Measurements from ENCODE around the gene OR4C12. TPM values are rescaled to one million over a fixed set of nuclear protein-coding genes. Genes with fewer than 3 reads are reported as not detected.
"Not testable (repeated sequence)": the region's sequence is repeated elsewhere in the genome, so short reads cannot be mapped to it uniquely, and the experiment has no call there.

The OR4C12 gene
- total RNA-seq (ENCODE audit: low replicate concordance): not detected in 2 replicates

GRCh38 chr11:49982435-49982834 lies at the start of gene OR4C12:
Gene OR4C12, minus strand, starts transcription at chr11:49982535. Its CDS starts 34 bp downstream, at chr11:49982501.
- not testable (repeated sequence) for H3K36me3 Mint-ChIP-seq; H3K4me1 ChIP-seq; H3K4me3 ChIP-seq; DNase-seq (ENCODE audit: low spot score); H4K20me1 ChIP-seq (ENCODE audit: low read depth); H3K27me3 Mint-ChIP-seq (ENCODE audit: insufficient read depth, low read depth); H3K9ac ChIP-seq; H3K4me2 ChIP-seq; H3F3A ChIP-seq (ENCODE audit: low read depth); H3K79me2 ChIP-seq (ENCODE audit: low read depth); H3K36me3 ChIP-seq; H3K4me1 Mint-ChIP-seq; H3K27ac ChIP-seq; H3K27ac Mint-ChIP-seq; H3K27me3 ChIP-seq; H2AFZ ChIP-seq (replicated peaks); H3K4me3 Mint-ChIP-seq
- H3K9me3 ChIP-seq (ENCODE audit: low read depth): peaks cover 37% of the 10 kb centered on the region
- peaks cover 27% of the 10 kb centered on the region for H3K9me3 Mint-ChIP-seq

- H3K27me3 Mint-ChIP-seq (ENCODE audit: insufficient read depth, low read depth): peaks cover 2% of the 10 kb centered on the region
- H3K27ac Mint-ChIP-seq: no peak overlapping the region
- peaks cover 33% of the 10 kb centered on the region for H3K9me3 ChIP-seq (ENCODE audit: low read depth)
Observed at GRCh38 chr11:50030193-50030592, 47.9 kb upstream of the OR4C12 start.

GRCh38 chr11:49995565-49995964 lies 13.2 kb upstream of the OR4C12 start:
- no peak overlapping the region for H3K4me2 ChIP-seq
- no peaks in the 10 kb centered on the region for H3F3A ChIP-seq (ENCODE audit: low read depth)
- no peak overlapping the region for H3K4me3 ChIP-seq
- no peaks in the 10 kb centered on the region for H3K36me3 Mint-ChIP-seq
- no peaks in the 10 kb centered on the region for H3K27me3 ChIP-seq
- no peaks in the 10 kb centered on the region for H3K27me3 Mint-ChIP-seq (ENCODE audit: insufficient read depth, low read depth)
- no peak overlapping the region for H2AFZ ChIP-seq (replicated peaks)
- H3K4me3 Mint-ChIP-seq: no peak overlapping the region
- H3K9me3 Mint-ChIP-seq: peaks cover 12% of the 10 kb centered on the region
- H3K9me3 ChIP-seq (ENCODE audit: low read depth): peaks cover 40% of the 10 kb centered on the region
- no peaks in the 10 kb centered on the region for H3K36me3 ChIP-seq
- H3K27ac ChIP-seq: no peak overlapping the region
- H3K79me2 ChIP-seq (ENCODE audit: low read depth): no peaks in the 10 kb centered on the region
- no peaks in the 10 kb centered on the region for H3K4me1 ChIP-seq
- H3K9ac ChIP-seq: no peak overlapping the region
- no peaks in the 10 kb centered on the region for H3K4me1 Mint-ChIP-seq
- no peak overlapping the region for H3K27ac Mint-ChIP-seq
- DNase-seq (ENCODE audit: low spot score): peak; percentile 45
- peak; percentile 43 for TF ChIP-seq CTCF (IDR thresholded peaks at IDR 0.05)
- no peak for TF ChIP-seq EZH2phosphoT487 (IDR thresholded peaks at IDR 0.05)
- H4K20me1 ChIP-seq (ENCODE audit: low read depth): no peaks in the 10 kb centered on the region

More at GRCh38 chr11:50030193-50030592, 47.9 kb upstream of the OR4C12 start:
- Mint-ChIP-seq H3K4me1 (no peaks in the 10 kb centered on the region), H3K4me3 (no peak overlapping the region), H3K9me3 (peaks cover 33% of the 10 kb centered on the region), H3K36me3 (no peaks in the 10 kb centered on the region)
- H4K20me1 ChIP-seq (ENCODE audit: low read depth): no peaks in the 10 kb centered on the region
- H3K79me2 ChIP-seq (ENCODE audit: low read depth): no peaks in the 10 kb centered on the region
- H3K9ac ChIP-seq: no peak overlapping the region
- no peaks in the 10 kb centered on the region for H3F3A ChIP-seq (ENCODE audit: low read depth)
- no peak for DNase-seq (ENCODE audit: low spot score)
- no peak overlapping the region for H3K4me3 ChIP-seq
- H3K4me1 ChIP-seq: no peaks in the 10 kb centered on the region
- no peak overlapping the region for H3K27ac ChIP-seq
- H3K36me3 ChIP-seq: no peaks in the 10 kb centered on the region
- H3K4me2 ChIP-seq: no peak overlapping the region
- H3K27me3 ChIP-seq: no peaks in the 10 kb centered on the region
- TF ChIP-seq EZH2phosphoT487 (IDR thresholded peaks at IDR 0.05): no peak
- no peak for TF ChIP-seq CTCF (IDR thresholded peaks at IDR 0.05)
- TF ChIP-seq EZH2 (IDR thresholded peaks at IDR 0.05): no peak
- H2AFZ ChIP-seq (replicated peaks): no peak overlapping the region

- not testable (repeated sequence) for H3K4me1 Mint-ChIP-seq; H3K4me2 ChIP-seq; H3F3A ChIP-seq (ENCODE audit: low read depth); H3K9ac ChIP-seq; H3K27ac ChIP-seq; H3K4me3 ChIP-seq; H3K4me1 ChIP-seq; DNase-seq (ENCODE audit: low spot score); H3K27me3 ChIP-seq; H2AFZ ChIP-seq (replicated peaks); H3K27me3 Mint-ChIP-seq (ENCODE audit: insufficient read depth, low read depth); H3K4me3 Mint-ChIP-seq; H3K36me3 ChIP-seq; H3K36me3 Mint-ChIP-seq; H3K27ac Mint-ChIP-seq; H3K79me2 ChIP-seq (ENCODE audit: low read depth); H4K20me1 ChIP-seq (ENCODE audit: low read depth)
- H3K9me3 Mint-ChIP-seq: peaks cover 22% of the 10 kb centered on the region
- peaks cover 19% of the 10 kb centered on the region for H3K9me3 ChIP-seq (ENCODE audit: low read depth)
Observed at GRCh38 chr11:49973439-49973838, 8.9 kb downstream of the OR4C12 start.

All from neural progenitor cell (in vitro differentiated cells).